Spleen (tissue), 11 donors: ENCODE measurements around the gene ADIPOR2. TPM values are rescaled to one million over a fixed set of nuclear protein-coding genes. Genes with fewer than 3 reads are reported as not detected.

Experiments
- DNase-seq: peaks from one replicate; pipeline ENCODE4 v3.0.0-alpha.2; 2020
- H3K27ac ChIP-seq, 8 donors: fragments of 200-600 bp; sonication (generic) in 7 of 8; 1 replicate in 4 of 8; 2 replicates in 4 of 8; pipeline versions ENCODE4 v1.5.0 to v1.8.0; 2016 to 2021; ENCODE audit warnings: inconsistent platforms in 4 of 8, mild to moderate bottlenecking in 4 of 8, moderate library complexity in 1 of 8
- H3K27me3 ChIP-seq, 7 donors: fragments of 200-600 bp; sonication (generic) in 6 of 7; replicated peaks in 1 of 7; 1 replicate in 4 of 7; 2 replicates in 3 of 7; pipeline versions ENCODE4 v1.5.0 to v1.8.0; 2016 to 2021; ENCODE audit warnings: inconsistent platforms in 3 of 7, mild to moderate bottlenecking in 1 of 7
- H3K36me3 ChIP-seq, 6 donors: fragments of 200-600 bp; sonication (generic) in 5 of 6; 1 replicate in 4 of 6; 2 replicates in 2 of 6; pipeline versions ENCODE4 v1.5.0 to v1.8.0; 2016 to 2021; ENCODE audit warnings: inconsistent platforms in 2 of 6
- H3K4me1 ChIP-seq, 6 donors: fragments of 200-600 bp; sonication (generic) in 5 of 6; 1 replicate in 3 of 6; 2 replicates in 3 of 6; pipeline versions ENCODE4 v1.5.0 to v1.8.0; 2016 to 2021; ENCODE audit warnings: inconsistent platforms in 3 of 6
- H3K4me3 ChIP-seq, 8 donors: fragments of 200-600 bp; sonication (generic) in 7 of 8; 1 replicate in 4 of 8; 2 replicates in 4 of 8; pipeline versions ENCODE4 v1.5.0 to v1.8.0; 2016 to 2021; ENCODE audit warnings: inconsistent platforms in 4 of 8, mild to moderate bottlenecking in 4 of 8, moderate library complexity in 2 of 8
- H3K9me3 ChIP-seq, 8 donors: fragments of 200-600 bp; sonication (generic) in 7 of 8; 1 replicate in 4 of 8; 2 replicates in 4 of 8; pipeline versions ENCODE4 v1.5.0 to v1.8.0; 2016 to 2021; ENCODE audit warnings: inconsistent platforms in 4 of 8
- POLR2A ChIP-seq, 3 donors: fragments of 450-650 bp; IDR thresholded peaks; one replicate each; pipeline ENCODE4 v1.5.1; 2017; ENCODE audit warnings: antibody characterized with exemption in 3 of 3, mild to moderate bottlenecking in 1 of 3
- POLR2AphosphoS5 ChIP-seq, 3 donors: sonication (generic); formaldehyde crosslinking; IDR thresholded peaks; one replicate each; pipeline ENCODE4 v1.5.1; 2017; ENCODE audit warnings: antibody characterized with exemption in 3 of 3
- WGBS, 5 donors: extraction: QIAGEN DNeasy Blood & Tissue Kit in 3 of 5; methylation state at CpG; one replicate each; pipeline versions ENCODE4 v1.1.5 to v1.1.7; 2013 to 2018; 5-methylcytosine and 5-hydroxymethylcytosine counted together
- intact Hi-C: fragments of 100-400 bp; cut with DNase I; formaldehyde crosslinking; loops from one replicate; pipeline ENCODE4 v1.15.0; 2023; ENCODE audit warnings: low total_unique reads
- microRNA-seq, 3 donors: library from miRNA; unstranded; fragments of <30 nt; microRNA quantifications; one replicate each; pipeline versions ENCODE4 to v1.1.0, GENCODE V29; 2019 to 2020
- polyA plus RNA-seq, 3 donors: library from polyadenylated mRNA; stranded (reverse); fragments of 200-250 nt; gene quantifications; one replicate each; pipeline ENCODE4 v1.2.1, GENCODE V29; 2013
- small RNA-seq, 4 donors: library from RNA; depleted of rRNA; stranded (forward); fragments of <200 nt; gene quantifications; one replicate each; pipeline ENCODE3, GENCODE V24; 2016
- total RNA-seq, 7 donors: library from RNA; depleted of rRNA in 3 of 7; stranded (reverse); fragments of >200 nt in 3 of 7; fragmentation: NEBNext Ultra II Directional in 4 of 7; extraction: Animal tissue kit (Norgen Biotek cat#: 25700) in 4 of 7; gene quantifications; one replicate each; pipeline versions ENCODE4 v1.1.0 to v1.2.1, GENCODE V29; 2016 to 2021
- TF ChIP-seq, protein P1 (sequence below), 11 experiments: fragments of 200-600 bp in 7 of 11; fragments of 450-650 bp in 4 of 11; sonication (generic) in 4 of 11; IDR thresholded peaks in 8 of 11; conservative IDR thresholded peaks in 3 of 11; 1 replicate in 7 of 11; 2 replicates in 4 of 11; pipeline versions ENCODE4 v1.4.0 to v1.8.0; 2016 to 2021; ENCODE audit warnings: antibody characterized with exemption in 11 of 11, inconsistent platforms in 4 of 11, mild to moderate bottlenecking in 1 of 11
- donor health status: healthy with polysubstance abuse.
- donor health status: DM: no; HTN: no; CAD: no; lungs with moderate emphysema.
- donor health status: DM: no; HTN: no; CAD: no.
- donor health status: Bipolar disorder and iron deficiency.
- donor health status: healthy.
- donor health status: DM: no; HTN: no; CAD: no.
- donor health status: DM: yes; HTN: yes; CAD: no.

The ADIPOR2 gene
- total and polyA plus RNA-seq, 10 donors: 12.9 to 43.7 (median 38.8) TPM

DNA sequence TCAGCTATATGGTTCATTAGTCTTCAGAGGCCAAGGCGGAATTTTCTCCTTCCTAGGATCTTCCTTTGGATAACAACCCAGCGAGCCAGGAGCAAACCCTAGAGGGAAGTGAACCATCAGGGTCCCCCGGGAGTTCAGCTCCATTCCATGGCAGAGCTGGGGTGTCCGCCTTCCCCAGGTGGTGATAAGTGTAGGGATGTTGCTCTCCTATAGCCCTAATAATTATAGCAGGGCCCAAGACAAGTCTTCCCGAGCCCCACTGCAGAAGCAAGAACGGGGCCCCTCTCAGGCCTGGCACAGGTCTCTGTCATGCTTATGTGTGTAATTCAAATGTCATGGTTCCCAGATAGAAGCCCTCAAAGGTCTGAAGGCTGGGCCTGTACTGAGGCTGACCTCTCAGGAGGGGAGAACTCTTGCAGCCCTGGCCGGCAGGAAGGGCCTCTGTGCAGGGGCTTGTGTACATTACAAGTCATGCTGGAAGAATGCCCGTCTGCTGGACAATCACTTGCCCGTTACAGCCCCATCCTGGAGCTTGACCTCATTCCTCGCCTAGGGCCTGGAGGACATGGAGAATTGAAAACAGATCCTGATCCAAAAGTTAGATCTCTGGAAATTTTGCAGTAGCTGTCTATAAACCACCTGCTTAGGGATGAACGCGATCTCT lies 146.8 kb downstream of the ADIPOR2 start:
- peaks cover 0 to 8% (median 3%) of the 10 kb centered on the region in 6 donors for H3K4me1 ChIP-seq
- H3K9me3 ChIP-seq: no peaks in the 10 kb centered on the region
- no peaks in the 10 kb centered on the region for H3K36me3 ChIP-seq
- peaks cover 0 to 42% (median 0%) of the 10 kb centered on the region in 7 donors for H3K27me3 ChIP-seq
- H3K4me3 ChIP-seq: no peak overlapping the region
- DNase-seq: peak; percentile 46
- 67 to 88% (median 87%) methylated on average over 10 to 12 of the region's 12 CpGs for WGBS, 5 donors
- H3K27ac ChIP-seq: no peak overlapping the region
- TF ChIP-seq, protein P1, sequence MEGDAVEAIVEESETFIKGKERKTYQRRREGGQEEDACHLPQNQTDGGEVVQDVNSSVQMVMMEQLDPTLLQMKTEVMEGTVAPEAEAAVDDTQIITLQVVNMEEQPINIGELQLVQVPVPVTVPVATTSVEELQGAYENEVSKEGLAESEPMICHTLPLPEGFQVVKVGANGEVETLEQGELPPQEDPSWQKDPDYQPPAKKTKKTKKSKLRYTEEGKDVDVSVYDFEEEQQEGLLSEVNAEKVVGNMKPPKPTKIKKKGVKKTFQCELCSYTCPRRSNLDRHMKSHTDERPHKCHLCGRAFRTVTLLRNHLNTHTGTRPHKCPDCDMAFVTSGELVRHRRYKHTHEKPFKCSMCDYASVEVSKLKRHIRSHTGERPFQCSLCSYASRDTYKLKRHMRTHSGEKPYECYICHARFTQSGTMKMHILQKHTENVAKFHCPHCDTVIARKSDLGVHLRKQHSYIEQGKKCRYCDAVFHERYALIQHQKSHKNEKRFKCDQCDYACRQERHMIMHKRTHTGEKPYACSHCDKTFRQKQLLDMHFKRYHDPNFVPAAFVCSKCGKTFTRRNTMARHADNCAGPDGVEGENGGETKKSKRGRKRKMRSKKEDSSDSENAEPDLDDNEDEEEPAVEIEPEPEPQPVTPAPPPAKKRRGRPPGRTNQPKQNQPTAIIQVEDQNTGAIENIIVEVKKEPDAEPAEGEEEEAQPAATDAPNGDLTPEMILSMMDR (IDR thresholded peaks at IDR 0.05 in 8 of 11, conservative IDR thresholded peaks at IDR 0.05 in 3 of 11): no peak
- TF ChIP-seq POLR2A (IDR thresholded peaks at IDR 0.05) (no peak), POLR2AphosphoS5 (IDR thresholded peaks at IDR 0.05) (no peak)
- intact Hi-C loops: no loop called here

Small RNA genes within 50 kb of the gene (microRNA-seq; reads per million reads assigned to microRNA genes)
- gene MIR3649: 0 reads per million in 3 donors

Small RNA genes within 50 kb of the gene (small RNA-seq; reads per million reads assigned to genes)
- 0 reads per million in 4 donors for gene MIR3649

Other genes with a start within 250 kb of the ADIPOR2 start
- gene FBXL14, start 96.5 kb upstream of the ADIPOR2 start, total RNA-seq: 10 to 100 TPM; 13.0 to 21.4 (median 19.8) TPM
- 10 to 100 TPM in 1 of 3 donors, 1 to 10 TPM in 2; 1.9 to 10.1 (median 5.0) TPM for gene FBXL14, start 96.5 kb upstream of the ADIPOR2 start, polyA plus RNA-seq
- 1 to 10 TPM; 3.9 to 8.7 (median 5.0) TPM for gene WNT5B, start 61.8 kb upstream of the ADIPOR2 start, total RNA-seq
- gene WNT5B, start 61.8 kb upstream of the ADIPOR2 start, polyA plus RNA-seq: 1 to 10 TPM; 1.1 to 1.8 (median 1.7) TPM
- under 1 TPM in 1 of 7 donors, not detected in 6; 0.12 TPM for gene LRTM2, start 129.5 kb downstream of the ADIPOR2 start, total RNA-seq
- gene LRTM2, start 129.5 kb downstream of the ADIPOR2 start, polyA plus RNA-seq: not detected
- gene CACNA2D4, start 227.6 kb downstream of the ADIPOR2 start, total RNA-seq: 10 to 100 TPM in 3 of 7 donors, 1 to 10 TPM in 4; 3.3 to 11.8 (median 10.0) TPM
- gene CACNA2D4, start 227.6 kb downstream of the ADIPOR2 start, polyA plus RNA-seq: 1 to 10 TPM; 3.4 to 5.0 (median 4.9) TPM